Activated naive CD4-positive, alpha-beta T cell treated with anti-CD3 and anti-CD28 coated beads for 36 hours (primary cell): ENCODE results near the gene JAK2. TPM values are rescaled to one million over a fixed set of nuclear protein-coding genes. Genes with fewer than 3 reads are reported as not detected.

Experiments used
- CTCF ChIA-PET: fragments of 350-600 bp; sonication (Branson Sonifier 250); formaldehyde crosslinking; loops from one replicate; lab custom pipeline; 2021; ENCODE audit warnings: antibody characterized with exemption; lab: Charles Lee
- DNase-seq: peaks from one replicate; pipeline ENCODE4 v3.0.0-alpha.2; 2020
- H3K27ac Mint-ChIP-seq: one replicate; pipeline ENCODE4 v1.8.0; 2021; ENCODE audit warnings: mild to moderate bottlenecking, mixed read lengths
- H3K27me3 Mint-ChIP-seq: one replicate; pipeline ENCODE4 v1.8.0; 2021; ENCODE audit warnings: low read depth, mixed read lengths
- H3K36me3 Mint-ChIP-seq: one replicate; pipeline ENCODE4 v1.8.0; 2021; ENCODE audit warnings: low read depth, mixed read lengths
- H3K4me1 Mint-ChIP-seq: one replicate; pipeline ENCODE4 v1.8.0; 2021; ENCODE audit warnings: low read depth, mixed read lengths
- H3K4me3 Mint-ChIP-seq: one replicate; pipeline ENCODE4 v1.8.0; 2021; ENCODE audit warnings: mild to moderate bottlenecking, moderate library complexity, mixed read lengths
- H3K9me3 Mint-ChIP-seq: one replicate; pipeline ENCODE4 v1.8.0; 2021; ENCODE audit warnings: mixed read lengths
- intact Hi-C: fragments of 100-400 bp; cut with micrococcal nuclease; formaldehyde crosslinking; loops from one replicate; pipeline ENCODE4 v1.15.1; 2023
- total RNA-seq, 2 experiments: library from RNA; stranded (reverse); gene quantifications; one replicate each; pipeline ENCODE4 v1.2.3, GENCODE V29; 2021

Gene JAK2
- total RNA-seq, 2 experiments from 2014 or later: 46.8 to 51.0 TPM

DNA sequence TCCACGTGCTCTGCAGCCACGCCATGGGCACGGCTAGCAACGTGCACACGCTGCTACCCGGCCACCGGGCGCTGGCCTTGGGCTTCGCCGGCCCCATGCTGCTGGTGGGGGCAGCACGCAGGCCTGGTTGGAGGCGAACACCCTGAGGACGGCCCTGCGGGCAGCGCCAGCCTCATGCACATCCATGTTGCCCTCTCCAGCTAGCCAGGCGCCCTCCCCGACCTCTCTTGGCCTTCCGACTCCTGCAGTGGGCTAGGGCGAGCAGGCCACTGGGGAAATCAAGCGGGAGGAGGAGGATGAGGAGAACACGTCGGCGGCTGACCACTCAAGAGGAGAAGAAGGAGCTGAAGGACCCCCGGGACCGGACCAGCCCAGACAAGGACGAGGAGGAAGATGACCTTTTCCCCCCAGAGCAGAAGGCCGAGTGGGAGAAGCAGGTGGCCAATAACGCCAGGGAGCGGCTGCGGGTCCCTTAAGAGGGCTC, 127.1 kb downstream of the JAK2 start:
- no peaks in the 10 kb centered on the region for H3K27me3 Mint-ChIP-seq
- DNase-seq: no peak
- no peaks in the 10 kb centered on the region for H3K9me3 Mint-ChIP-seq
- H3K4me3 Mint-ChIP-seq: no peak overlapping the region
- no peaks in the 10 kb centered on the region for H3K4me1 Mint-ChIP-seq
- peaks cover 43% of the 10 kb centered on the region for H3K36me3 Mint-ChIP-seq
- CTCF ChIA-PET: no interaction called here
- intact Hi-C loops: no loop called here
- no peak overlapping the region for H3K27ac Mint-ChIP-seq

DNA sequence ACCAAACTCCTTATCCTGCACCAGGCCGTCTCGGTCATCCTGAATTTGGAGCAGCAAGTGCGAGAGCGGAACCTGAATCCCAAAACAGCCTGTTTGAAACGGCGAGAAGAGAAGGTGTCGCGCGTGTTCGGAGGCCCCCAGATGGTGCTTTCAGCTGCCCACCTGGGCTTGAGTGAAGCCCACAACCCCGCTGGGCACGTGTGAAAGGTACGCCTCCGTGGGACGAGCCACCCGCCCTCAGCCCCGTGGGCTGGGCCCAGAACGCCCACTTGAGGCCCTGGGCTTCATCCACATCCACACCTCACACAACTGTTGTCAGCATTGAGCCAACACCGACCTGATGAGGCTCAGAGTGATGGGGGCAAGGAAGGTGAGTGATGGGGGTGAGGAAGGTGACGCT, 127.6 kb downstream of the JAK2 start:
- H3K4me1 Mint-ChIP-seq: no peaks in the 10 kb centered on the region
- no peaks in the 10 kb centered on the region for H3K9me3 Mint-ChIP-seq
- H3K27me3 Mint-ChIP-seq: no peaks in the 10 kb centered on the region
- CTCF ChIA-PET: no interaction called here
- no peak for DNase-seq
- no peak overlapping the region for H3K4me3 Mint-ChIP-seq
- no peak overlapping the region for H3K27ac Mint-ChIP-seq
- intact Hi-C loops: no loop called here
- H3K36me3 Mint-ChIP-seq: peaks cover 40% of the 10 kb centered on the region

DNA sequence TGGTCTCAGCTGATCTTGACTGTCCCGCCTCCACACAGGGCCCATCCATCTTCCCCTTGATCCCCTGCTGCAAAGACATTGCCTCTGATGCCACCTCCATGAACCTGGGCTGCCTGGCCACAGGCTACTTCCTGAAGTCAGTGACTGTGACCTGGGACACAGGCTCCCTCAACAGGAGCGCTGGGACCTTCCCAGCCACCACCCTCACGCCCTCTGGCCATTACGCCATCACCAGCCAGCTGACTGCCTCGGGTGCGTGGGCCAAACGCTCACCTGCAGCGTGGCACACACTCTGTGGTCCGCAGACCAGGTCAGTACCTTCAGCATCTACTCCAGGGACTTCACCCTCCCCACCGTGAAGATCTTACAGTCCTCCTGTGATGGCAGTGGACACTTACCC, 128.5 kb downstream of the JAK2 start:
- Mint-ChIP-seq H3K27me3 (no peaks in the 10 kb centered on the region), H3K4me3 (no peak overlapping the region), H3K27ac (no peak overlapping the region), H3K4me1 (no peaks in the 10 kb centered on the region), H3K9me3 (no peaks in the 10 kb centered on the region), H3K36me3 (peaks cover 41% of the 10 kb centered on the region)
- intact Hi-C loops: no loop called here
- no peak for DNase-seq
- CTCF ChIA-PET: no interaction called here

DNA sequence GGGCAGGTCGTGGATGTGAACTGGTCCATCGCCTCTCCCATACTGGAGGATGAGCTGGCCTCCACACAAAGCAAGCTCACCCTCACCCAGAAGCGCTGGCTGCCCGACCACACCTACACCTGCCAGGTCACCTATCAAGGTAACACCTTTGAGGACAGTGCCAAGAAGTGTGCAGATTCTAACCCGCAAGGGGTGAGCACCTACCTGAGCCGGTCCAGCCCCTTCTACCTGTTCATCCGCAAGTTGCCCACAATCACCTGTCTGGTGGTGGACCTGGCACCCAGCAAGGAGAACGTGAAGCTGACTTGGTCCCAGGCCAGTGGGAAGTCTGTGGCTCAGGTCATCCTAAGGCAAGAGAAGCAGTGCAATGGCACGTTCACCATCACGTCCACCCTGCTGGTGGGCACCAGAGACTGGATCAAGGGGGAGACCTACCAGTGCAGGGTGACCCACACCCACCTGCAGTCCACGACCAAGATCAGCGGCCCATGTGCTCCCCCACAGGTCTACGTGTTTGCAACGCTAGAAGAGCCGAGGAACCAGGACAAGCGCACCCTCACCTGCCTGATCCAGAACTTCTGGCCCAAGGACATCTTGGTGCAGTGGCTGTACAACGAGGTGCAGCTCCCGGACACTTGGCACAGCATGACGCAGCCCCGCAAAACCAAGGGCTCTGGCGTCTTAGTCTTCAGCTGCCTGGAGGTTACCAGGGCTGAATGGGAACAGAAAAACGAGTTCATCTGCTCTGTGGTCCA, 129.1 kb downstream of the JAK2 start:
- no peaks in the 10 kb centered on the region for H3K4me1 Mint-ChIP-seq
- no peaks in the 10 kb centered on the region for H3K27me3 Mint-ChIP-seq
- H3K9me3 Mint-ChIP-seq: no peaks in the 10 kb centered on the region
- intact Hi-C loops: no loop called here
- no peak overlapping the region for H3K27ac Mint-ChIP-seq
- no peak for DNase-seq
- H3K4me3 Mint-ChIP-seq: no peak overlapping the region
- CTCF ChIA-PET: no interaction called here
- H3K36me3 Mint-ChIP-seq: peaks cover 43% of the 10 kb centered on the region

DNA sequence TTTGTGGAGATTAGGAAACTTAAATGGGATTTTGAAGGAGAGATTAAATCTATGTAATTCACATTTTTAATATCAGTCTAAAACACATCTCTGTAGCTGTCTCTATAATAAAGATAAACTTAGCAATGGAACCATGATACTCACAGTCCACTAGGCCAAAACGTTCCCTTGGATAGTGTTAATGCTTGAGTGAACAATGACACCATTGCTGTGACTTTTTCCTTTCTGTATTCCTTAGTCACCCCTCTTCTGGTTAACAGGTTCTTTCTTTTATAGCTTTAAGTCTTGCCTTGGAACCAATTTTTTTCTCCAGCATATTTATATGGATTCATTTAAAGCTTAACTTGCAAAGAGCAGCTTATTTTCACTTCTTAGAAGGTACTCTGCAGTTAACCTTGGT, 137.0 kb downstream of the JAK2 start:
- intact Hi-C loops: no loop called here
- Mint-ChIP-seq H3K27me3 (no peaks in the 10 kb centered on the region), H3K27ac (no peak overlapping the region), H3K9me3 (no peaks in the 10 kb centered on the region), H3K36me3 (peaks cover 54% of the 10 kb centered on the region), H3K4me3 (no peak overlapping the region), H3K4me1 (peaks cover 1% of the 10 kb centered on the region)
- no peak for DNase-seq
- CTCF ChIA-PET: no interaction called here

DNA sequence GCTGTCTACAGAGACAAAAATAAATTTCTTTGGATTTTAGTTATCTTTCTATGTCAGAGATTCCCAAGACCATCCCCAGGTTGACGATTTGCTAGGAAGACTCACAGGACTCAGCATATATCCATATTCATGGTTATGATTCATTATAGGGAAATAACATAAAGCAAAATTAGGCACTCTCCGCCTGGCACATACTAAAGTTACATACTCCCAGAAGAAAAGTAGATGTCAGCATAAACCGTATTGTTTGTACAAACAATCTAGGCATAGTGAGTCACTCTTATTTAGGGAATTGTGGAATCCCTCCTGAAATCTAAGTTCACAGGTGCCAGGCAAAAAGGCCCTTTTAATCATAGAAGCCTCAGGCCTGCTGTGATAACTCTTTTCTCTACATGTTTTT, 137.4 kb downstream of the JAK2 start:
- no peak for DNase-seq
- CTCF ChIA-PET: no interaction called here
- no peaks in the 10 kb centered on the region for H3K27me3 Mint-ChIP-seq
- H3K4me1 Mint-ChIP-seq: peaks cover 1% of the 10 kb centered on the region
- H3K27ac Mint-ChIP-seq: no peak overlapping the region
- no peaks in the 10 kb centered on the region for H3K9me3 Mint-ChIP-seq
- H3K4me3 Mint-ChIP-seq: no peak overlapping the region
- H3K36me3 Mint-ChIP-seq: peaks cover 56% of the 10 kb centered on the region
- intact Hi-C loops: no loop called here

DNA sequence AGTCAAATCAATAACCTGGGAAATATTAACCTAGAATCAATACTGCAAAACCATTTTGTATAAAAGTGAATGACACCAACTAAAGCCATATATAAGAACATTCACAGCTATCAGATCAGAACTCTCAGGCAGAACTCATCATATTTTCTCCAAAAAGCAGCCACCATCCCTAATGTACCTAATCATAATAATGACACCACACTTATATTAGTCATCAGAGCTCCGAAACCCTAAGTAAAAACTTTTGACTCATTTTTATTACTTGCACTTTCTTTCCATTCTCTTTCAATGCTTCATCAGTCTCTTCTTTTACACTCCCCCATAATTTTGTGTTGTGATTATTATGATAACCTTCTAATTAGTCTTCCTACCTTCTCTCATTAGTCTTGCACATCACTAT, 155.1 kb downstream of the JAK2 start:
- intact Hi-C loops: no loop called here
- DNase-seq: no peak
- no peak overlapping the region for H3K4me3 Mint-ChIP-seq
- no peaks in the 10 kb centered on the region for H3K27me3 Mint-ChIP-seq
- H3K9me3 Mint-ChIP-seq: peaks cover 35% of the 10 kb centered on the region
- no peak overlapping the region for H3K27ac Mint-ChIP-seq
- peaks cover 12% of the 10 kb centered on the region for H3K4me1 Mint-ChIP-seq
- peaks cover 42% of the 10 kb centered on the region for H3K36me3 Mint-ChIP-seq
- CTCF ChIA-PET: interaction anchor here (0.8 to 1.0 kb wide), 2 partner anchors 34 to 380 kb away, joined by 3 read pairs; no protein-coding TSS in a partner anchor

DNA sequence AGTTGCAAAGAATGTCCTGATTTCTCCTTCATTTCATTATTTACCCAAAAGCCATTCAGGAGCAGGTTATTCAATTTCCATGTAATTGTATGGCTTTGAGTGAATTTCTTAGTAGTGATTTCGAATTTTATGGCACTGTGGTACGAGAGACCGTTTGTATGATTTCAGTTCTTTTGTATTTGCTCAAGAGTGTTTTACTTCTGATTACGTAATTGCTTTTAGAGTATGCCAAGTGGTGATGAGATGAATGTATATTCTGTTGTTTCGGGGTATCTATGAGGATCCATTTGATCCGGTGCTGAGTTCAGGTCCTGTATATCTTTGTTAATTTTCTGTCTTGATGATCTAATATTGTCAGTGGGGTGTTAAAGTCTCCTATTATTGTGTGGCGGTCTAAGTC, 159.1 kb downstream of the JAK2 start:
- Mint-ChIP-seq H3K9me3 (peaks cover 11% of the 10 kb centered on the region), H3K36me3 (peaks cover 70% of the 10 kb centered on the region), H3K4me3 (no peak overlapping the region), H3K27me3 (no peaks in the 10 kb centered on the region), H3K27ac (no peak overlapping the region), H3K4me1 (peaks cover 12% of the 10 kb centered on the region)
- CTCF ChIA-PET: interaction anchor here (0.6 kb wide), 1 partner anchor 27 kb away, joined by 3 read pairs; no protein-coding TSS in a partner anchor
- intact Hi-C loops: no loop called here
- DNase-seq: no peak

DNA sequence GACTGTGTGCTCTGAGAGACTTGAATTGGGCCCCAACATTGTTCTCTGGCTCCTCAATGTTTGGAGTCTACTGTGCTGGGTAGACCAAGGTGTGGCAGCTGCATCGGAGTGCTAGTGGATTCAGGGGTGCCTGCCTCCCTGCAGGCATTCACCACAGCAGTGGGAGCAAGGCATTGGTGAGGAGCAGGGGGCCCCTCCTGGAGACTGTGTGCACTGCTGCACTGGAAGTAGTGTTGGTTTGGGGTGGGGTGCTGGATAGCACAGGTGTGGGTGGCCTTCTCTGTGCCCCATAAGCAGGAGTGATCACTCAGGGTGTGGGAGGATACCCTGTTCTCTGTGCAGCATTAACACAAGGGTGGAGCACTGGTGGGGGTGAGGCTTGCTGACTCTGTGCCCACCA, 161.2 kb downstream of the JAK2 start:
- intact Hi-C loops: no loop called here
- peaks cover 13% of the 10 kb centered on the region for H3K9me3 Mint-ChIP-seq
- CTCF ChIA-PET: no interaction called here
- no peak overlapping the region for H3K4me3 Mint-ChIP-seq
- DNase-seq: no peak
- no peaks in the 10 kb centered on the region for H3K4me1 Mint-ChIP-seq
- H3K27me3 Mint-ChIP-seq: no peaks in the 10 kb centered on the region
- H3K27ac Mint-ChIP-seq: no peak overlapping the region
- peaks cover 79% of the 10 kb centered on the region for H3K36me3 Mint-ChIP-seq

Other genes starting within 250 kb of the JAK2 start
- 10 to 100 TPM; 50.2 to 50.9 TPM for gene AK3, start 244.1 kb upstream of the JAK2 start, total RNA-seq
- 10 to 100 TPM; 26.9 to 30.7 TPM for gene RCL1, start 192.3 kb upstream of the JAK2 start, total RNA-seq
- gene INSL6, start 200.4 kb downstream of the JAK2 start, total RNA-seq: not detected
- not detected for gene INSL4, start 246.1 kb downstream of the JAK2 start, total RNA-seq